GM21528 (cell line): ENCODE measurements around the gene NEK11.

Source experiments
- ATAC-seq: cut with Tn5 transposase; IDR thresholded peaks from one replicate; pipeline ENCODE4 v1.9.1; 2021; ENCODE audit warnings: mild to moderate bottlenecking, moderate library complexity; ENCODE audit not compliant: unreplicated experiment, low FRiP score

NEK11 gene

GRCh38 chr3:131026321-131027151 lies at the start of gene NEK11, which contains the start of gene ASTE1:
Gene NEK11 (plus strand): TSS chr3:131026877. CDS start chr3:131029709, 2,832 bp downstream.
Gene ASTE1 (minus strand): TSS chr3:131026825. CDS start chr3:131025306, 1,519 bp downstream.
- peak; percentile 100 for ATAC-seq

GRCh38 chr3:130979117-130979516 lies 47.6 kb upstream of the NEK11 start:
- no peak for ATAC-seq

GRCh38 chr3:130981469-130981868 lies 45.2 kb upstream of the NEK11 start:
- ATAC-seq, result no peak

- no peak for ATAC-seq
Measured at GRCh38 chr3:130990282-130990681, 36.4 kb upstream of the NEK11 start.

GRCh38 chr3:130991126-130991525 lies 35.6 kb upstream of the NEK11 start:
- no peak for ATAC-seq

- no peak for ATAC-seq
Measured at GRCh38 chr3:130992344-130992743, 34.3 kb upstream of the NEK11 start.

- ATAC-seq, result no peak
Measured at GRCh38 chr3:130997289-130997688, 29.4 kb upstream of the NEK11 start.

GRCh38 chr3:131001071-131001470 lies 25.6 kb upstream of the NEK11 start:
- ATAC-seq, result no peak

GRCh38 chr3:131004603-131005002 lies 22.1 kb upstream of the NEK11 start:
- no peak for ATAC-seq

GRCh38 chr3:131007256-131007655 lies 19.4 kb upstream of the NEK11 start:
- no peak for ATAC-seq

GRCh38 chr3:131007782-131008181 lies 18.9 kb upstream of the NEK11 start:
- no peak for ATAC-seq

GRCh38 chr3:131008326-131008725 lies 18.4 kb upstream of the NEK11 start:
- no peak for ATAC-seq

GRCh38 chr3:131009698-131010097 lies 17.0 kb upstream of the NEK11 start:
- no peak for ATAC-seq

GRCh38 chr3:131018970-131019369 lies 7.7 kb upstream of the NEK11 start:
- ATAC-seq, result no peak

GRCh38 chr3:131020122-131020693 lies 6.5 kb upstream of the NEK11 start:
- no peak for ATAC-seq

GRCh38 chr3:131025539-131025938 lies 1.1 kb upstream of the NEK11 start:
- no peak for ATAC-seq

- ATAC-seq, result no peak
Measured at GRCh38 chr3:131028844-131029243, 2.2 kb downstream of the NEK11 start.

GRCh38 chr3:131031660-131032059 lies 5.0 kb downstream of the NEK11 start:
- ATAC-seq, result no peak

GRCh38 chr3:131033480-131034080 lies 6.9 kb downstream of the NEK11 start:
- no peak for ATAC-seq

GRCh38 chr3:131036200-131036816 lies 9.6 kb downstream of the NEK11 start:
- no peak for ATAC-seq

- ATAC-seq, result no peak
Measured at GRCh38 chr3:131036986-131037385, 10.3 kb downstream of the NEK11 start.
